Astrocyte of the cerebellum (primary cell): Measurements from ENCODE around the gene LSM10.
A peak's percentile ranks its signal among the peaks of the same experiment; 100 is the strongest.

Experiments
- DNase-seq: peaks from one replicate; pipeline ENCODE4 v3.0.0-alpha.2; 2011; ENCODE audit warnings: low read depth
- H3K4me3 ChIP-seq: 2 replicates; pipeline ENCODE4 v1.5.1; 2011; ENCODE audit warnings: mild to moderate bottlenecking, low read depth, low read length, moderate library complexity
- CTCF ChIP-seq: IDR thresholded peaks from 2 replicates; pipeline ENCODE4 v1.5.1; 2012; ENCODE audit warnings: low read length, low read depth, moderate library complexity, mild to moderate bottlenecking; ENCODE audit errors: missing control alignments
- in situ Hi-C: cut with HindIII; loops from 2 replicates; pipeline ENCODE4 v1.10.0; 2017; ENCODE audit warnings: low sequenced_read_pairs

The LSM10 gene

GRCh38 chr1:36387141-36387949 lies 10.4 kb downstream of the LSM10 start:
- H3K4me3 ChIP-seq: peak overlapping the region; percentile 48
- DNase-seq: peak; percentile 64
- no peak for TF ChIP-seq CTCF
- in situ Hi-C loops: no loop called here

GRCh38 chr1:36386265-36387140 lies 11.2 kb downstream of the LSM10 start:
- no peak for TF ChIP-seq CTCF
- H3K4me3 ChIP-seq: peak overlapping the region; percentile 48
- in situ Hi-C loops: no loop called here
- peak; percentile 98 for DNase-seq

- peak within 1 kb of the TSS; percentile 94 for H3K4me3 ChIP-seq
- no peak for TF ChIP-seq CTCF
- in situ Hi-C loops: no loop called here
- peak; percentile 99 for DNase-seq
These were observed 12.1 kb downstream of the LSM10 start, which contains the start of gene STK40 for GRCh38 chr1:36385410-36386264. Gene STK40 (minus strand): TSS chr1:36385924. CDS start chr1:36361332, 24,592 bp downstream.

GRCh38 chr1:36384542-36385409 lies 12.9 kb downstream of the LSM10 start:
- TF ChIP-seq CTCF: no peak
- peak overlapping the region; percentile 94 for H3K4me3 ChIP-seq
- in situ Hi-C loops: no loop called here
- no peak for DNase-seq

GRCh38 chr1:36383240-36383639 lies 14.5 kb downstream of the LSM10 start:
- H3K4me3 ChIP-seq: no peak overlapping the region
- TF ChIP-seq CTCF: no peak
- in situ Hi-C loops: no loop called here
- no peak for DNase-seq
